Measurements from ENCODE around the gene DMXL1.
A peak's percentile ranks its signal among the peaks of the same experiment; 100 is the strongest.
"Not testable (repeated sequence)": the region's sequence is repeated elsewhere in the genome, so short reads cannot be mapped to it uniquely, and the experiment has no call there.

DMXL1 gene

GRCh38 chr5:119063579-119064379 is 7.1 kb upstream of the DMXL1 start:
- DNase-seq (ENCODE audit: low spot score), result peak; percentile 5

GRCh38 chr5:119067450-119067849 is 3.4 kb upstream of the DMXL1 start:
- no peak for DNase-seq (ENCODE audit: low spot score)

GRCh38 chr5:119070578-119070827 is 384 bp upstream of the DMXL1 start:
- DNase-seq (ENCODE audit: low spot score), result no peak

- DNase-seq (ENCODE audit: low spot score), result no peak
These were observed 691 bp downstream of the DMXL1 start for GRCh38 chr5:119071561-119071995.

- DNase-seq (ENCODE audit: low spot score), result no peak
These were observed 1.6 kb downstream of the DMXL1 start for GRCh38 chr5:119072496-119072895.

GRCh38 chr5:119073746-119074337 is 3.0 kb downstream of the DMXL1 start:
- DNase-seq (ENCODE audit: low spot score), result not testable (repeated sequence)

GRCh38 chr5:119074419-119074818 is 3.5 kb downstream of the DMXL1 start:
- DNase-seq (ENCODE audit: low spot score), result no peak

GRCh38 chr5:119075269-119075668 is 4.4 kb downstream of the DMXL1 start:
- DNase-seq (ENCODE audit: low spot score), result not testable (repeated sequence)

GRCh38 chr5:119076080-119076479 is 5.2 kb downstream of the DMXL1 start:
- DNase-seq (ENCODE audit: low spot score), result no peak

- no peak for DNase-seq (ENCODE audit: low spot score)
These were observed 6.6 kb downstream of the DMXL1 start for GRCh38 chr5:119077444-119077843.

GRCh38 chr5:119078071-119078846 is 7.4 kb downstream of the DMXL1 start:
- no peak for DNase-seq (ENCODE audit: low spot score)

GRCh38 chr5:119078861-119079260 is 8.0 kb downstream of the DMXL1 start:
- no peak for DNase-seq (ENCODE audit: low spot score)

- DNase-seq (ENCODE audit: low spot score), result no peak
These were observed 8.5 kb downstream of the DMXL1 start for GRCh38 chr5:119079318-119079921.

GRCh38 chr5:119080936-119081335 is 10.0 kb downstream of the DMXL1 start:
- no peak for DNase-seq (ENCODE audit: low spot score)

GRCh38 chr5:119082691-119083090 is 11.8 kb downstream of the DMXL1 start:
- no peak for DNase-seq (ENCODE audit: low spot score)

GRCh38 chr5:119083679-119084078 is 12.8 kb downstream of the DMXL1 start:
- no peak for DNase-seq (ENCODE audit: low spot score)

GRCh38 chr5:119088438-119088837 is 17.6 kb downstream of the DMXL1 start:
- DNase-seq (ENCODE audit: low spot score), result no peak

- DNase-seq (ENCODE audit: low spot score), result no peak
These were observed 24.7 kb downstream of the DMXL1 start for GRCh38 chr5:119095611-119096010.

GRCh38 chr5:119105971-119106370 is 35.1 kb downstream of the DMXL1 start:
- DNase-seq (ENCODE audit: low spot score), result peak; percentile 49

- no peak for DNase-seq (ENCODE audit: low spot score)
These were observed 41.3 kb downstream of the DMXL1 start for GRCh38 chr5:119112151-119112550.

GRCh38 chr5:119117237-119117636 is 46.4 kb downstream of the DMXL1 start:
- DNase-seq (ENCODE audit: low spot score), result no peak

GRCh38 chr5:119118000-119118399 is 47.1 kb downstream of the DMXL1 start:
- no peak for DNase-seq (ENCODE audit: low spot score)

GRCh38 chr5:119120893-119121292 is 50.0 kb downstream of the DMXL1 start:
- no peak for DNase-seq (ENCODE audit: low spot score)

Data from Ammon's horn (tissue), 1 donor.